OCI-M1 (cell line): Measurements from ENCODE around the gene C1RL.
"Not testable (repeated sequence)": the region's sequence is repeated elsewhere in the genome, so short reads cannot be mapped to it uniquely, and the experiment has no call there.

Experiments used
- DNase-seq: peaks from one replicate; lab custom pipeline; 2025; lab: John Stamatoyannopoulos, UW

Gene C1RL

GRCh38 chr12:7061596-7061995 lies 47.4 kb downstream of the C1RL start:
- no peak for DNase-seq

GRCh38 chr12:7061138-7061537 lies 47.9 kb downstream of the C1RL start:
- no peak for DNase-seq

GRCh38 chr12:7060353-7060954 lies 48.6 kb downstream of the C1RL start, which contains the start of gene C1S:
Gene C1S, plus strand, starts transcription at chr12:7060718. Its CDS starts 1,195 bp downstream, at chr12:7061913.
- peak; percentile 55 for DNase-seq

GRCh38 chr12:7059780-7060179 lies 49.2 kb downstream of the C1RL start:
- DNase-seq: no peak

GRCh38 chr12:7058850-7059395 lies 50.1 kb downstream of the C1RL start:
- DNase-seq: no peak

GRCh38 chr12:7058163-7058845 lies 50.7 kb downstream of the C1RL start:
- DNase-seq: peak; percentile 86

- DNase-seq: not testable (repeated sequence)
These were observed 53.3 kb downstream of the C1RL start for GRCh38 chr12:7055736-7056135.

- no peak for DNase-seq
These were observed 54.1 kb downstream of the C1RL start for GRCh38 chr12:7054925-7055324.

- DNase-seq: not testable (repeated sequence)
These were observed 59.0 kb downstream of the C1RL start for GRCh38 chr12:7049973-7050372.

- not testable (repeated sequence) for DNase-seq
These were observed 59.5 kb downstream of the C1RL start for GRCh38 chr12:7049445-7049951.

- no peak for DNase-seq
These were observed 61.7 kb downstream of the C1RL start for GRCh38 chr12:7047306-7047705.

- DNase-seq: no peak
These were observed 62.5 kb downstream of the C1RL start for GRCh38 chr12:7046383-7047105.

GRCh38 chr12:7045913-7046312 lies 63.1 kb downstream of the C1RL start:
- DNase-seq: no peak
